GM19193 (cell line): ENCODE measurements around the gene PRMT1.

Source experiments
- POLR2A ChIP-seq: IDR thresholded peaks from 4 replicates; pipeline ENCODE4 v1.6.1; 2011; ENCODE audit not compliant: insufficient read depth, insufficient read length; ENCODE audit errors: extremely low read depth

The PRMT1 gene

GRCh38 chr19:49678985-49679770 is 2.1 kb downstream of the PRMT1 start:
- no peak for TF ChIP-seq POLR2A

- TF ChIP-seq POLR2A = no peak
Measured at GRCh38 chr19:49679771-49680413, 2.8 kb downstream of the PRMT1 start.

- TF ChIP-seq POLR2A = no peak
Measured at GRCh38 chr19:49680421-49681351, 3.6 kb downstream of the PRMT1 start.

- no peak for TF ChIP-seq POLR2A
Measured at GRCh38 chr19:49681830-49682229, 4.8 kb downstream of the PRMT1 start.

GRCh38 chr19:49682274-49682673 is 5.2 kb downstream of the PRMT1 start:
- no peak for TF ChIP-seq POLR2A

- no peak for TF ChIP-seq POLR2A
Measured at GRCh38 chr19:49683814-49684250, 6.8 kb downstream of the PRMT1 start.

- no peak for TF ChIP-seq POLR2A
Measured at GRCh38 chr19:49684251-49684982, 7.3 kb downstream of the PRMT1 start.

- no peak for TF ChIP-seq POLR2A
Measured at GRCh38 chr19:49684983-49685553, 8.0 kb downstream of the PRMT1 start.

- TF ChIP-seq POLR2A = peak; percentile 2
Measured at GRCh38 chr19:49685845-49686332, 8.8 kb downstream of the PRMT1 start.

GRCh38 chr19:49686503-49687088 is 9.5 kb downstream of the PRMT1 start:
- no peak for TF ChIP-seq POLR2A

- no peak for TF ChIP-seq POLR2A
Measured at GRCh38 chr19:49687150-49687549, 10.1 kb downstream of the PRMT1 start.

- TF ChIP-seq POLR2A = peak; percentile 7
Measured at GRCh38 chr19:49687566-49688316, 10.7 kb downstream of the PRMT1 start.
